PFSK-1 (cell line): ENCODE data around the gene IMP4.
A peak's percentile ranks its signal among the peaks of the same experiment; 100 is the strongest.

Experiments used
- FOXP2 ChIP-seq: optimal IDR thresholded peaks from 2 replicates; pipeline ENCODE3; 2011; ENCODE audit warnings: borderline replicate concordance, control low read depth, inconsistent platforms; ENCODE audit not compliant: insufficient read depth; ENCODE audit errors: extremely low read length, extremely low read depth
- POLR2AphosphoS5 ChIP-seq: IDR thresholded peaks from 2 replicates; pipeline ENCODE4 v1.6.1; 2012; ENCODE audit warnings: low read depth, mild to moderate bottlenecking, control low read depth, low read length, moderate library complexity
- SIN3A ChIP-seq: IDR thresholded peaks from 2 replicates; pipeline ENCODE4 v1.6.1; 2012; ENCODE audit warnings: mild to moderate bottlenecking, low read length, moderate library complexity, borderline replicate concordance; ENCODE audit not compliant: insufficient read depth
- TAF1 ChIP-seq: IDR thresholded peaks from 2 replicates; pipeline ENCODE4 v1.6.1; 2012; ENCODE audit warnings: low read length, control low read depth, borderline replicate concordance; ENCODE audit not compliant: insufficient read depth
- TF ChIP-seq, protein P1 (sequence below), 2 experiments: IDR thresholded peaks; 2 replicates each; pipeline versions ENCODE4 v1.6.1 to v1.8.0; 2011 to 2012; ENCODE audit warnings: low read depth in 2 of 2, low read length in 2 of 2, control low read depth in 1 of 2, inconsistent platforms in 1 of 2, mild to moderate bottlenecking in 1 of 2, moderate library complexity in 1 of 2; ENCODE audit not compliant: insufficient read depth in 1 of 2

The IMP4 gene

DNA sequence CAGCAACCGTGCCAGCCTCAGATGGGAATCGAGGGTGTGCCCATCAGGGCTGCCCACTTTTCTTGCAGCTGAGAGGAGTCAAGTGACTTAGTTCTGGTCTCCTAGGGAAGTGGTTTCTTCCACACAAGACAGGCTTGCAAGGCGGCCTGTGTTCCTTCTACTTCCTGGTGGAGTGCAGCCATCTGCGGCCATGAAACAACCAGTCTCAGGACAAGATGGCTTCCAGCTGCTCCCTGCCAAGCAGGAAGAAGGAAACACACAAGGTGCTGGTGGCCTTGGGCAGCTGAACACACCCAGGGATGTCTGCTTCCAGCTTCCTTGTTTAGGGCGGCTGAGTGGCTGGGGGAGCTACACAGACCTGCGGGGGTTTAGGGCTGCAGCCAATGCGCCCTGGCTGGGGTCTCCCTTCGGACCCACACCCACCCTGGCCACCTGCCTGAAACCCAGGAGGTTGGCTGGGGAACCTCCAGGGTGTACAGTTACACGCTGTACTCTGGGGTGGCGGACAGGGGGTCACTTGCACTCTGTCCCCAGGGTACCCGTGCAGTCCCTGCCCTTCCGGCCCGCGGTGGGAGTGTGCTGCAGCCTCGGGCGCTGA lies 47.9 kb downstream of the IMP4 start:
- TF ChIP-seq FOXP2 (no peak), POLR2AphosphoS5 (no peak), SIN3A (no peak), TAF1 (no peak)
- TF ChIP-seq, protein P1, sequence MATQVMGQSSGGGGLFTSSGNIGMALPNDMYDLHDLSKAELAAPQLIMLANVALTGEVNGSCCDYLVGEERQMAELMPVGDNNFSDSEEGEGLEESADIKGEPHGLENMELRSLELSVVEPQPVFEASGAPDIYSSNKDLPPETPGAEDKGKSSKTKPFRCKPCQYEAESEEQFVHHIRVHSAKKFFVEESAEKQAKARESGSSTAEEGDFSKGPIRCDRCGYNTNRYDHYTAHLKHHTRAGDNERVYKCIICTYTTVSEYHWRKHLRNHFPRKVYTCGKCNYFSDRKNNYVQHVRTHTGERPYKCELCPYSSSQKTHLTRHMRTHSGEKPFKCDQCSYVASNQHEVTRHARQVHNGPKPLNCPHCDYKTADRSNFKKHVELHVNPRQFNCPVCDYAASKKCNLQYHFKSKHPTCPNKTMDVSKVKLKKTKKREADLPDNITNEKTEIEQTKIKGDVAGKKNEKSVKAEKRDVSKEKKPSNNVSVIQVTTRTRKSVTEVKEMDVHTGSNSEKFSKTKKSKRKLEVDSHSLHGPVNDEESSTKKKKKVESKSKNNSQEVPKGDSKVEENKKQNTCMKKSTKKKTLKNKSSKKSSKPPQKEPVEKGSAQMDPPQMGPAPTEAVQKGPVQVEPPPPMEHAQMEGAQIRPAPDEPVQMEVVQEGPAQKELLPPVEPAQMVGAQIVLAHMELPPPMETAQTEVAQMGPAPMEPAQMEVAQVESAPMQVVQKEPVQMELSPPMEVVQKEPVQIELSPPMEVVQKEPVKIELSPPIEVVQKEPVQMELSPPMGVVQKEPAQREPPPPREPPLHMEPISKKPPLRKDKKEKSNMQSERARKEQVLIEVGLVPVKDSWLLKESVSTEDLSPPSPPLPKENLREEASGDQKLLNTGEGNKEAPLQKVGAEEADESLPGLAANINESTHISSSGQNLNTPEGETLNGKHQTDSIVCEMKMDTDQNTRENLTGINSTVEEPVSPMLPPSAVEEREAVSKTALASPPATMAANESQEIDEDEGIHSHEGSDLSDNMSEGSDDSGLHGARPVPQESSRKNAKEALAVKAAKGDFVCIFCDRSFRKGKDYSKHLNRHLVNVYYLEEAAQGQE (IDR thresholded peaks at IDR 0.05; ENCODE audit: insufficient read depth in 1 of 2, low read depth in 2 of 2, low read length in 2 of 2): no peak

DNA sequence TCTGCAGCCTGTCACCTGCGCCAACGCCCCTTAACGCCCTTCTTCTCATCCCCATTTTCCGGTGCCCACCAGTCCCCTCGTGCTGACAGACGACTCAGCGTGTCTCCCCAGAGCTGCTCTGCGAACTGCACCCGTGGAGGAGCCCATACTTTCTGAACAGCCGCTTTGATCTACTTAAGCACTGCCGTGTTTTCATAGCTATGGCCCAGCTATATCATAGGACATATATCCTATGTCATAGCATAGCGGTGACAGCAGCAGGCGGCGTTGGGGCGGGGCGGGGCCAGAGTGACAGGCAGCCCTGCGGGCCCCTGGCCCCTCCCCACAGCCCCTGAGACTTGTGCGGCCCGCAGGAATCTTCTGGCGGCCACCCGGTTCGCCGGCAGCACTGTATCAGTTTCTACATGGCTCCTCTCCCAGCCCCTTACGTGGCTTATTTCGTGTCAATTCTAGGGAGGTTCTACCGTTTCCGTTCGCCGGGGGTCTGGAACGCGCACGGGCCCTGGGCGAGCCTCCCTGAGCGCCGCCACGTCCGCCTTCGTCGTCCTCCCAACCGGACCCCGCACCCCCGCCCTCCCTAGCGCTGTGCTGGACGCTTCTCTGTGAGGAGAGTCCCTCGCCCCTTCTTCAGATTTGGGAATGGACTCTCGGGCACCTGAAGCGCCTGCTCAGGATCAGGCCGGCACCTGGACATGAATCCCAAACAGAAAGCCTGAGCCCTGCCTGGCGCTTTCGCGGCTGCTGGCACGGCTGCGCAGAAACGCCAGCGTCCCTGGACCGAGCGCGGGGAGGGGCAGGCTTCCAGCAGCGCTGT lies 48.6 kb downstream of the IMP4 start:
- TF ChIP-seq, protein P1 (IDR thresholded peaks at IDR 0.05; ENCODE audit: insufficient read depth in 1 of 2, low read depth in 2 of 2, low read length in 2 of 2): peak; percentile 62 to 73; a peak in 3 of 4 replicates
- TF ChIP-seq FOXP2: no peak
- TF ChIP-seq POLR2AphosphoS5: peak; percentile 59
- TF ChIP-seq SIN3A: no peak
- no peak for TF ChIP-seq TAF1

DNA sequence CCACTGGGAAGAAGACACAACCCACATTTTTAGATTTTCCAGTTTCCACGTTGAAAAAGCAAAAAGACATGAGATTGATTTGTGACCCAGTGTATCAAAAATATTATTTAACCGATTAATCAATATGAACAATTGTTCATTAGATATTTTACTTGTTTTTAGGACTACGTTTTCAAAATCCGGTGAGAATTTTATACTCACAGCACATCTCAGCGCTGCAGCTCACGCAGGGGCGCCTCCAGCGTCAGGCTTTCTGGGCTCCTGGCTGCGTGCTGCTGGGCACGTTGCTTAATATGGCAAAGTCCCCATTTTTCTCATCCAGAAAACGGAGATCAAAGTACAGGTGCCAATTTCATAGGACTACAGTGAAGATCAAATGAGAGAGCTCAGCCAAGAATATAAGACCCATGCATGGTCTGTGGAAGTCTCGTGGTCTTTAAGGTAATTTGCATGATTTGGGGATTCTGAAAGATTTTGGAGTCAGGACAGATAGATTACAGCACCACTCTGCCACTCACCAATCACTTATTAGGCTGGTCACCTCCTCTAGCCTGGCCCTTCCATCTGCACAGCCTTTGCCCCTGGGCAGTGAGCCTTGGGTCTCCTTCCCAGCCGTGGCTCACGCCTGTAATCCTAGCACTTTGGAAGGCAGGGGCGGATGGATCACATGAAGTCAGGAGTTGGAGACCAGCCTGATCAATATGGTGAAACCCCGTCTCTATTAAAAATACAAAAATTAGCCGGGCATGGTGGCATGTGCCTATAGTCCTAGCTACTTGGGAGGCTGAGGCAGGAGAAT lies 49.4 kb downstream of the IMP4 start:
- no peak for TF ChIP-seq SIN3A
- TF ChIP-seq, protein P1 (IDR thresholded peaks at IDR 0.05; ENCODE audit: insufficient read depth in 1 of 2, low read depth in 2 of 2, low read length in 2 of 2): no peak
- no peak for TF ChIP-seq POLR2AphosphoS5
- no peak for TF ChIP-seq FOXP2
- TF ChIP-seq TAF1: no peak

DNA sequence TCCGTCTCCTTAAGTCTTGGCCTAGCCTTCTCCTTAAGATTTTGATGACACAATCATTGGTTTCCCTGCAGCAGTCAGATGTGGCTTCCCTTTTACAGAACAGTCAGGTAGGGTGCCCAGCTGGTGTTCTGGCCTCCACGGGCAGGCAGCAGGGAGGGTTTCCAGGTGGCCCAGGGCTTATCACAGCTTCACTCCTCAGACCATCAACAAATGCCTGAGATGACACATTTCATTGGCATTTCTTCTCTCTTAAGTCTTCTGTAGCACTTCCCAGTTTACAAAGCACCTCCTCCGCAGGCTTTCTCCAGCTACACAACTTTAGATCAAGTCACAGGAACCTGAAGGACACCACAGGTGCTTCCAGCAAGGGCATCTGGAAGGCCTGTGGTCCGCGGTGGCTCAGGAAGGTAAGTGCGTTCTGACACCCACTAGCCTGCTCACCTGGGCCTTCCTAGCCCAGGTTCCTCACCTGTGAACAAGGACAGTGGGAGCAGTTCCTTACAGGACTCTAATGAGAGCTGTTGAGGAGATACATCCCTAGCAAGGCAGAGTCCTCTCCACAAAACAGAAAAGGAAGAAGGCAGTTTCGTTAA lies 50.7 kb downstream of the IMP4 start:
- TF ChIP-seq SIN3A (no peak), TAF1 (no peak), POLR2AphosphoS5 (no peak), FOXP2 (no peak)
- TF ChIP-seq, protein P1 (IDR thresholded peaks at IDR 0.05; ENCODE audit: insufficient read depth in 1 of 2, low read depth in 2 of 2, low read length in 2 of 2): no peak
